HUES48 (cell line): Measurements from ENCODE around the gene CEP192.

Source experiments
- H3K27ac ChIP-seq: one replicate; pipeline ENCODE4 v1.7.0; 2013; ENCODE audit warnings: low read depth, low read length, inconsistent platforms
- H3K27me3 ChIP-seq: 2 replicates; pipeline ENCODE4 v1.6.1; 2013; ENCODE audit warnings: mild to moderate bottlenecking, low read length; ENCODE audit not compliant: control insufficient read depth, insufficient read depth
- H3K36me3 ChIP-seq: 2 replicates; pipeline ENCODE4 v1.6.1; 2013; ENCODE audit warnings: low read length; ENCODE audit not compliant: control insufficient read depth, insufficient read depth
- H3K4me1 ChIP-seq: 2 replicates; pipeline ENCODE4 v1.6.1; 2013; ENCODE audit warnings: mild to moderate bottlenecking, low read length; ENCODE audit not compliant: control insufficient read depth, insufficient read depth
- H3K4me3 ChIP-seq: 2 replicates; pipeline ENCODE4 v1.5.1; 2013; ENCODE audit warnings: mild to moderate bottlenecking, low read depth, low read length
- H3K9ac ChIP-seq: 2 replicates; pipeline ENCODE4 v1.6.1; 2013; ENCODE audit warnings: mild to moderate bottlenecking, low read depth, low read length, moderate library complexity
- H3K9me3 ChIP-seq: 2 replicates; pipeline ENCODE4 v1.6.1; 2013; ENCODE audit warnings: low read length; ENCODE audit not compliant: control insufficient read depth, insufficient read depth

CEP192 gene

DNA sequence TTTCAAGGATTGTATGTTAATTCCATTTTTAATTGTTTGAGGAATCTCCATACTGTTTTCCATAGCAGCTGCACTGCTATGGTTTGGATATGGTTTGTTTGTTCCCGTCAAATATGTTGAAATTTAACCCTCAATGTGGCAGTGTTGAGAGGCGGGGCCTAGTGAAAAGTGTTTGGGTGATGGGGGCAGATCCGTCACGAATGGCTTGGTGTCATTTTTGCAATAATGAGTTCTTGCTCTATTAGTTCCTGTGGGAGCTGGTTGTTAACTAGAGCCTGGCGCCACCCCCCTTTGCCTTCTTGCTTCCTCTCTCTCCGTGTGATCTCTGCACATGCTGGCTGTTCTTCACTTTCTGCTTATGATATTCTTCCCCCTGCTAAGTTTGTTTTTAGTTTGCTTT, 156.0 kb downstream of the CEP192 start:
- Histone ChIP-seq H3K4me3 (no peak overlapping the region), H3K9me3 (peaks cover 6% of the 10 kb centered on the region; the same call in 1 of the 2 replicates), H3K9ac (no peak overlapping the region), H3K36me3 (no peaks in the 10 kb centered on the region), H3K27me3 (no peaks in the 10 kb centered on the region), H3K4me1 (peaks cover 3% of the 10 kb centered on the region; the same call in 1 of the 2 replicates), H3K27ac (no peak overlapping the region)

- Histone ChIP-seq H3K9me3 (0 out of 2 replicates have a peak, but pooled peaks cover under 1% of the 10 kb centered on the region), H3K27ac (no peak overlapping the region), H3K36me3 (no peaks in the 10 kb centered on the region), H3K4me3 (no peak overlapping the region), H3K9ac (no peak overlapping the region), H3K27me3 (no peaks in the 10 kb centered on the region), H3K4me1 (peaks cover 3% of the 10 kb centered on the region; the same call in 1 of the 2 replicates)
Observed at GRCh38 chr18:13151656-13152055, 160.5 kb downstream of the CEP192 start.

DNA sequence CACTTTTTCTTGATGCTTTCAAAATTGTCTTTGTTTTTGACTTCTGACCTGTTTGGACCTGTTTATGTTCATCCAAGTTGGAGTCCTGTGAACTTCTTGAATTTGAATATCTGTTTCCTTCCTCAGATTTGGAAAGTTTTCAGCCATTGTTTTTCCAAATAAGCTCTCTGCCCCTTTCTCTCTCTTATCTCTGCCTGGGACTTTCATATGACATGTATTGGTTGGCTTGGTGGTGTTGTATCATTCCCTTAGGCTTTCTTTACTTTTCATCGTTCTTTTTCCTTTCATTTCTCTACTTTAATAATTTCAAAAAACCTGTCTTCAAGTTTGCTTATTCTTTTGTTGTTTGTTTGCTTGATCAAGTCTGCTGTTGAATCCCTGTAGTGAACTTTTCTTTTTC, 167.3 kb downstream of the CEP192 start:
- Histone ChIP-seq H3K4me1 (no peaks in the 10 kb centered on the region), H3K36me3 (no peaks in the 10 kb centered on the region), H3K27me3 (no peaks in the 10 kb centered on the region), H3K27ac (no peak overlapping the region), H3K9me3 (peaks cover 14% of the 10 kb centered on the region; the same call in 1 of the 2 replicates), H3K9ac (no peak overlapping the region), H3K4me3 (no peak overlapping the region)

GRCh38 chr18:13159579-13159978, 168.4 kb downstream of the CEP192 start:
- Histone ChIP-seq H3K27ac (no peak overlapping the region), H3K9me3 (peaks cover 14% of the 10 kb centered on the region; the same call in 1 of the 2 replicates), H3K9ac (no peak overlapping the region), H3K27me3 (no peaks in the 10 kb centered on the region), H3K4me1 (no peaks in the 10 kb centered on the region), H3K4me3 (no peak overlapping the region), H3K36me3 (no peaks in the 10 kb centered on the region)

- no peak overlapping the region for H3K27ac ChIP-seq
- H3K9me3 ChIP-seq = peaks cover 14% of the 10 kb centered on the region; the same call in 1 of the 2 replicates
- H3K9ac ChIP-seq = no peak overlapping the region
Observed at GRCh38 chr18:13161276-13161899, 170.2 kb downstream of the CEP192 start.

GRCh38 chr18:13163167-13163927, 172.2 kb downstream of the CEP192 start:
- no peak overlapping the region for H3K4me3 ChIP-seq
- H3K27ac ChIP-seq = no peak overlapping the region
- peaks cover 9% of the 10 kb centered on the region; the same call in 1 of the 2 replicates for H3K4me1 ChIP-seq

More at GRCh38 chr18:13161276-13161899, 170.2 kb downstream of the CEP192 start:
- H3K36me3 ChIP-seq = no peaks in the 10 kb centered on the region
- H3K4me3 ChIP-seq = no peak overlapping the region
- peaks cover 9% of the 10 kb centered on the region; the same call in 1 of the 2 replicates for H3K4me1 ChIP-seq
- no peaks in the 10 kb centered on the region for H3K27me3 ChIP-seq

DNA sequence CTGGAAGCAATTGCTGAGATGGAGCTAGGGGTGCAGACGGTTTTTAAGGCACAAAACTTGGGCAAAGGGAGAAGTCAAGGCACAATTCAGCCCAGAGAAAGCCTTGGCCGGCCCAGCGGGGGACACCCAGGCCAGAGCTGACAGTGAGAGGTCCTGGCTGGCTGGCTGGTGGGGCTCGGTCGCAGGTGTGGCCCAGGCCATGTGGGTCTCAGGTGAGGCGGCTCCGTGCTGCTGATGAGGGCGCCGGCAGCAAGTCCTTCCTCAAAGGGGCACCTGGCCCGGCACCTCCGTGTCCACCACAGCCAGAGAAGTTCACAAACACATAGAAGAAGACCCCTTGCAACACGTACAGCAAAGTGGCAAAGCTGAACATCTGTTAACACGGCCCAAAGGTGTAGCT, 173.2 kb downstream of the CEP192 start:
- Histone ChIP-seq H3K9me3 (no peaks in the 10 kb centered on the region; the same call in 1 of the 2 replicates), H3K27ac (no peak overlapping the region), H3K27me3 (no peaks in the 10 kb centered on the region), H3K4me3 (no peak overlapping the region), H3K36me3 (no peaks in the 10 kb centered on the region), H3K9ac (no peak overlapping the region), H3K4me1 (peaks cover 9% of the 10 kb centered on the region; the same call in 1 of the 2 replicates)

More at GRCh38 chr18:13163167-13163927, 172.2 kb downstream of the CEP192 start:
- H3K36me3 ChIP-seq = no peaks in the 10 kb centered on the region
- H3K9ac ChIP-seq = no peak overlapping the region
- H3K9me3 ChIP-seq = peaks cover 2% of the 10 kb centered on the region; the same call in 1 of the 2 replicates
- no peaks in the 10 kb centered on the region for H3K27me3 ChIP-seq

DNA sequence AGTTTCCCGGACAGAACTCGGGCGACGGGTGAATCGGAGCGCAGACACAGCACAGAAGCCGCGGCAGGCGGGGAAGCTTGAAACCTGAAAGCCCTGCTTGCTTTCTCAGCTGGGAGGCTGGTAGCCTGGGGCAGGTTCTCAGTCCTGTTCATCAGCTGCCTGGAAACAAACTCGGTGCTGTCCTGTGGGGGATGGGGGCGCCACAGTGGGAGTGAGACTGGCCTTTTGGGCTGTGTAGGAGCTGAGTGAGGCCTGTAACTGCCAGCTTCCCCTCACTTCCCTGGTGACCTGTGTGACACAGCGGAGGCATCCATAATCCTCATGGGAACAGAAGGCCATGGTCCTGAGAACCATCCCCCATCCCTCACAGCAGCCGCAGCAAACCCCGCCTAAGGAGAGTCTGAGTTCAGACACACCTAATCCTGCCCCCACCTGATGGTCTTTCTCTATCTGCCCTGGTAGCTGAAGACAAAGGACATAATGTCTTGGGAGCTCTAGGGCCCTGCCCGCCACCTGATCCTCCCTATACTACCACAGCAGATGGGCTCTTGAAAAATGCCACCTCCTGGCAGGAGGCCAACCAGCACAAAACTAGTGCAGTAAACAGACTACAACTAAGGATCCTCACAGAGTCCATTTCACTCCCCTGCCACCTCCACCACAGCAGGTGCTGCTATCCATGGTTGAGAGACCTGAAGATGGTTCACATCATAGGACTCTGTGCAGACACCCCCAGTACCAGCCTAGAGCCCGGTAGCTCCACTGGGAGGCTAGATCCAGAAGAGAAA, 174.7 kb downstream of the CEP192 start:
- H3K4me1 ChIP-seq = peaks cover 9% of the 10 kb centered on the region; the same call in 1 of the 2 replicates
- no peaks in the 10 kb centered on the region for H3K36me3 ChIP-seq
- no peak overlapping the region; the same call in 1 of the 2 replicates for H3K9ac ChIP-seq
- H3K27me3 ChIP-seq = no peaks in the 10 kb centered on the region
- peak overlapping the region; percentile 35 for H3K27ac ChIP-seq
- no peaks in the 10 kb centered on the region; the same call in 1 of the 2 replicates for H3K9me3 ChIP-seq
- H3K4me3 ChIP-seq = no peak overlapping the region

DNA sequence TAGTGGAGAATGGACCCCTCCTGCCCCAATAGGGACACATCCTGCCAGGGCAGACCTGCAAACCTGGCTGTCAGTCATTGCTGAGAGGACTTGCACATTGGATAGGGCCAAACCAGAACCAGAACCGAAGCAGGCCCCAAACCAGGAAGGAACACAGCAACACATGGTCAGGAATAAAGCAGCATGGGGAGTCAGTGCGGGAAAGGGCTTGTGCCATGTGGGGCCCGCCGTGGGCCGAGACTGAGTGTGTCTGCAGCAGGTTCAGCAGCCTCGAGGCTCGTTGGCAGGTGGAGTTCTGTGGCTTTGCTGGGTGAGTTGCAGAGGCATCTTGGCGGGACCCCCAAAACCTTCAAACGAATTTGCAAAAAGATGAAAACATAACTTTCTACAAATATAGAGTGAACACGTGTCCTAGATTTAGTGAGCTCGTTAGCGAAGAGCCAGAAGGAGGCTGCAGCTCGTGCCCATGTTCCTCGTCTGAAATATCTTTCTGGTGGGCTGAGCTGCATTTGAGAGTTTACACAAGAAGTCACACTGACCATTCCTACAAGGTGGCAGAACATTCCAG, 182.5 kb downstream of the CEP192 start:
- H3K27ac ChIP-seq = no peak overlapping the region
- H3K9me3 ChIP-seq = no peaks in the 10 kb centered on the region
- no peak overlapping the region for H3K9ac ChIP-seq
- no peaks in the 10 kb centered on the region for H3K27me3 ChIP-seq
- no peak overlapping the region for H3K4me3 ChIP-seq
- no peaks in the 10 kb centered on the region for H3K36me3 ChIP-seq
- H3K4me1 ChIP-seq = no peaks in the 10 kb centered on the region
